Gastrocnemius medialis (tissue), 4 donors: ENCODE results near the gene FIP1L1.

Experiments used
- CTCF ChIP-seq, 5 experiments: fragments of 450-650 bp in 3 of 5; fragments of 200-600 bp in 2 of 5; sonication (generic) in 2 of 5; IDR thresholded peaks in 4 of 5; conservative IDR thresholded peaks in 1 of 5; 1 replicate in 4 of 5; 2 replicates in 1 of 5; pipeline ENCODE4 v1.5.1; 2016 to 2019; ENCODE audit warnings: antibody characterized with exemption in 5 of 5, mild to moderate bottlenecking in 3 of 5, moderate library complexity in 3 of 5
- POLR2A ChIP-seq, 2 donors: fragments of 450-650 bp; IDR thresholded peaks; one replicate each; pipeline ENCODE4 v1.6.1; 2017; ENCODE audit warnings: antibody characterized with exemption in 2 of 2, mild to moderate bottlenecking in 2 of 2, moderate library complexity in 2 of 2

DNA sequence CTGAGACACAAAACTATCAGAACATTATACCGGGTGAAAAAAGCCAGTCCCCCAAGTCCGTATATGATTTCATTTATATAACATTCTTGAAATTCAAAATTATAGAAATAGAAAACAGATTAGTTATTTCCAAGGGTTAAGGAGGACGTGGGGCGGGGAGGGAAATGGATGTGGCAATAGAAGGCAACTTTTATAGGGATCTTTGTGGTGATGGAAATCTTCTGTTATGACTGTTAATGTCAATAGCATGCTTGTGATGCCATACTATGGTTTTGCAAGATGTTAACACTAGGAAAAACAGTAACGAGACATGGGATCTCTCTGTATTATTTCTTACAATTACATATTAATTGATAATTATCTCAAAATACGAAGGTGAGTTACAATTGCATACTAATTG is 117.4 kb downstream of the FIP1L1 start:
- no peak for TF ChIP-seq CTCF (IDR thresholded peaks at IDR 0.05 in 4 of 5, conservative IDR thresholded peaks at IDR 0.05 in 1 of 5)
- no peak for TF ChIP-seq POLR2A (IDR thresholded peaks at IDR 0.05)
